Activated CD4-positive, alpha-beta T cell treated with anti-CD3 and anti-CD28 coated beads for 4 hours (primary cell): ENCODE results near the gene TCERG1L.

Experiments
- DNase-seq, 2 donors: peaks; one replicate each; pipeline ENCODE4 v3.0.0-alpha.2; 2020

TCERG1L gene

GRCh38 chr10:131221632-131222277 is 89.8 kb downstream of the TCERG1L start:
- no peak for DNase-seq

GRCh38 chr10:131220601-131221171 is 90.8 kb downstream of the TCERG1L start:
- no peak for DNase-seq

- no peak for DNase-seq
Observed at GRCh38 chr10:131219955-131220489, 91.5 kb downstream of the TCERG1L start.

- DNase-seq: no peak
Observed at GRCh38 chr10:131219584-131219886, 92.0 kb downstream of the TCERG1L start.

- no peak for DNase-seq
Observed at GRCh38 chr10:131218811-131219583, 92.5 kb downstream of the TCERG1L start.

GRCh38 chr10:131216681-131217230 is 94.8 kb downstream of the TCERG1L start:
- DNase-seq: no peak

GRCh38 chr10:131215776-131216175 is 95.7 kb downstream of the TCERG1L start:
- DNase-seq: no peak

- no peak for DNase-seq
Observed at GRCh38 chr10:131214521-131215244, 96.8 kb downstream of the TCERG1L start.

- no peak for DNase-seq
Observed at GRCh38 chr10:131213741-131214505, 97.6 kb downstream of the TCERG1L start.

GRCh38 chr10:131212763-131213325 is 98.7 kb downstream of the TCERG1L start:
- DNase-seq: no peak

- no peak for DNase-seq
Observed at GRCh38 chr10:131211965-131212619, 99.4 kb downstream of the TCERG1L start.

- no peak for DNase-seq
Observed at GRCh38 chr10:131211559-131211958, 100.0 kb downstream of the TCERG1L start.

- no peak for DNase-seq
Observed at GRCh38 chr10:131211146-131211545, 100.4 kb downstream of the TCERG1L start.

- no peak for DNase-seq
Observed at GRCh38 chr10:131210181-131210580, 101.3 kb downstream of the TCERG1L start.

GRCh38 chr10:131207584-131208532 is 103.7 kb downstream of the TCERG1L start:
- DNase-seq: no peak

GRCh38 chr10:131207176-131207575 is 104.3 kb downstream of the TCERG1L start:
- no peak for DNase-seq

- DNase-seq: no peak
Observed at GRCh38 chr10:131206111-131206995, 105.2 kb downstream of the TCERG1L start.

- no peak for DNase-seq
Observed at GRCh38 chr10:131205556-131205955, 106.0 kb downstream of the TCERG1L start.
